Cardiac septum (tissue), 1 donor: ENCODE measurements around the gene DOLPP1. TPM values are rescaled to one million over a fixed set of nuclear protein-coding genes. Genes with fewer than 3 reads are reported as not detected.
"Not testable (repeated sequence)": the region's sequence is repeated elsewhere in the genome, so short reads cannot be mapped to it uniquely, and the experiment has no call there.

Experiments used
- DNase-seq: peaks from one replicate; pipeline ENCODE4 v3.0.0-alpha.2; 2020; ENCODE audit warnings: low spot score
- intact Hi-C: fragments of 100-400 bp; cut with DNase I; formaldehyde crosslinking; loops from one replicate; pipeline ENCODE4 v1.14.0; 2022
- long read RNA-seq: library from polyadenylated mRNA; unstranded; transcript quantifications from one replicate; pipeline ENCODE4 v2.0.0, GENCODE V29; 2021
- total RNA-seq: library from RNA; stranded (reverse); fragmentation: NEBNext Ultra II Directional; extraction: Animal tissue kit (Norgen Biotek cat#: 25700); gene quantifications from one replicate; pipeline ENCODE4 v1.2.1, GENCODE V29; 2021
- donor health status: DM: no; HTN: no; CAD: no.

The DOLPP1 gene
- 4.8 TPM for total RNA-seq
- long read RNA-seq, transcript DOLPP1-202 (8 exons, 2,177 nt), result major isoform, 5 of 10 reads
- long read RNA-seq, partial matches to known transcripts, result 0 of 10 reads
- long read RNA-seq, other reads (novel, unspliced or antisense), result 1 of 10 reads

GRCh38 chr9:129080601-129081387 is at the start of gene DOLPP1:
Gene DOLPP1, plus strand, starts transcription at chr9:129081111. Its CDS starts 21 bp downstream, at chr9:129081132.
- peak; percentile 99 for DNase-seq
- intact Hi-C loops, result no loop called here

GRCh38 chr9:129031514-129031913 is 49.4 kb upstream of the DOLPP1 start:
- intact Hi-C loops, result no loop called here
- DNase-seq, result no peak

- intact Hi-C loops, result no loop called here
- no peak for DNase-seq
Observed at GRCh38 chr9:129032541-129033159, 48.3 kb upstream of the DOLPP1 start.

- intact Hi-C loops, result no loop called here
- no peak for DNase-seq
Observed at GRCh38 chr9:129033216-129033615, 47.7 kb upstream of the DOLPP1 start.

GRCh38 chr9:129035838-129036237 is 45.1 kb upstream of the DOLPP1 start:
- DNase-seq, result not testable (repeated sequence)
- intact Hi-C loops, result loop anchor here (2.0 kb wide), 1 partner anchor 75 kb away; the partner anchor contains the start of genes CRAT and PTPA

- intact Hi-C loops, result loop anchor here (2.0 kb wide), 1 partner anchor 74 kb away; the partner anchor contains the start of genes CRAT and PTPA
- DNase-seq, result peak; percentile 98
Observed at GRCh38 chr9:129036241-129036922, 44.5 kb upstream of the DOLPP1 start, which contains the start of gene MIGA2. Gene MIGA2, plus strand, starts transcription at chr9:129036626. Its CDS starts 3,969 bp downstream, at chr9:129040595.

- intact Hi-C loops, result loop anchor here (2.0 kb wide), 1 partner anchor 74 kb away; the partner anchor contains the start of genes CRAT and PTPA
- no peak for DNase-seq
Observed at GRCh38 chr9:129036923-129037766, 43.8 kb upstream of the DOLPP1 start.

GRCh38 chr9:129037767-129038098 is 43.2 kb upstream of the DOLPP1 start:
- DNase-seq, result no peak
- intact Hi-C loops, result loop anchor here (2.0 kb wide), 1 partner anchor 73 kb away; the partner anchor contains the start of genes CRAT and PTPA

- intact Hi-C loops, result no loop called here
Observed at GRCh38 chr9:129038109-129038852, 42.6 kb upstream of the DOLPP1 start.

GRCh38 chr9:129040113-129040643 is 40.7 kb upstream of the DOLPP1 start:
- DNase-seq, result no peak
- intact Hi-C loops, result no loop called here

More at GRCh38 chr9:129038109-129038852, 42.6 kb upstream of the DOLPP1 start:
- no peak for DNase-seq

- no peak for DNase-seq
- intact Hi-C loops, result no loop called here
Observed at GRCh38 chr9:129042016-129042415, 38.9 kb upstream of the DOLPP1 start.

- peak; percentile 82 for DNase-seq
- intact Hi-C loops, result no loop called here
Observed at GRCh38 chr9:129052592-129052991, 28.3 kb upstream of the DOLPP1 start.

GRCh38 chr9:129053020-129053419 is 27.9 kb upstream of the DOLPP1 start:
- intact Hi-C loops, result no loop called here
- DNase-seq, result no peak

- no peak for DNase-seq
- intact Hi-C loops, result no loop called here
Observed at GRCh38 chr9:129054163-129054851, 26.6 kb upstream of the DOLPP1 start.

GRCh38 chr9:129058965-129059795 is 21.7 kb upstream of the DOLPP1 start:
- no peak for DNase-seq
- intact Hi-C loops, result no loop called here
